Activated effector memory CD4-positive, alpha-beta T cell treated with anti-CD3 and anti-CD28 coated beads, Interleukin-2, amount 50 U/mL, for 16 hours (primary cell): ENCODE measurements around the gene TGFA.

Source experiments
- DNase-seq: peaks from one replicate; pipeline ENCODE4 v3.0.0-alpha.2; 2020

Gene TGFA

DNA sequence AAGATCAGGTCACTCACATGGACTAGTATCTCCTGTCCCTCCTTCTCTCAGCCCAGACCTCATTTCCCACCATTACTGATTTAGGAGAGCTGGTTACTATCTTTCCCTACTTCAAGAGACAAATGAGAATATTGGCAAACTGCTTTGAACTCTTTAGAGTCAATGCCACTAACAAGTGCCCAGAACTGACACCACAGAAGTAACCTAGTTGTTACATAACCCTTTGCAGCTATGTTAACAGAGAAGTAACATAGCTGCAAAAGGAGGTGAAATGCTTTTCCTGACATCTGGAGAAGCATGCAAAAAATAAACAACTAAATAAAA, 30.0 kb downstream of the TGFA start:
- no peak for DNase-seq

DNA sequence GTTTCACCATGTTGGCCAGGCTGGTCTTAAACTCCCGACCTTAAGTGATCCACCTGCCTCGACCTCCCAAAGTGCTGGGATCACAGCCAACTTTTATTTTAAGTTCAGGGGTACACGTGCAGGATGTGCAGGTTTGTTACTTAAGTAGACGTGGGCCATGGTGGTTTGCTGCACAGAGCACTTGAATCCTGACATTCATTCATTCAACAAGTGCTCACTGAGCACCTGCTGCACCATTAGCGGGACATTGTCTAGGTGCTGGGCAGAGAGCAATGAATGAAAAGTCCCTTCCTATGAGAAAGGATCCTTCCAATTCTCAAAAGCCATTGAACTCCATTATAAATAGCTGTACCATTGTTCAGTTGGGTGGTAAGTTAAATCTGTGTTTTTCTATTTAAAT, 31.0 kb downstream of the TGFA start:
- DNase-seq: no peak

DNA sequence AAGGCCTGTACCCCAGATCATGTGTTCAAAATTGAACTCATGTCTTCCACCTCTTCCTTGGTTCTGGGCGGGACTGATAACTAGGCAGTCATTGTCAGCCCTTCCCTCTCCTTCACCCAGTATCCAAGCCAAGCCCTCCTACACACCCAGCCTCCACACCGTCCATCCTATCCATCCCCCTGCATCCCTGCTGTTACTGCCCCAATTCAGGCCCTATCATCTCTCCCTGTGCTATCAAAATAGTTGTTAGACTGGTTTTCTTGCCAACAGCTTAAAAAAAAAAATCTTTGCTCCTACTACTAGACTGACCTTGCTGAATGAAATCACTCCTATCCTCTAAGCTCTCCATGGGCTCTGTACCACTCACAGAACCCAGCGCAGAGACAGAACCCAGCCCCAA, 32.8 kb downstream of the TGFA start:
- no peak for DNase-seq

DNA sequence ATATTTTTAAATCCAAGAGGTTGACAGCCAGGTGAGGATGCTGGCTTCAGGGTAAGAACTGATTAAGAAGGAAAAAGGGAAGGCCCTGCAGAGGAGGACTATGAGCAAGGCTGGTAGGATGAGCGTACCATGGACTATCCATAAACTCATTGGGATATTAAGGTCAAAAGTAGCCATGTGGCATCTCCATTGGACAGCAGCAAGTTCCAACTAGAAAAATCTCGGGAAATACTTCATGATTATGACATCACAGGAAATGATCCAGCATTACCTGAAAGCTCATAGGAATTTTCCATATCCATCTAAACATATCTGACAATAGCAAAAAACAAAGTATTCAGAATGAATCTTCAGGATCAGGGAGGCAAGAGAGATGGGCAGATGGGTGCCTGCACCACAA, 34.2 kb downstream of the TGFA start:
- DNase-seq: no peak

DNA sequence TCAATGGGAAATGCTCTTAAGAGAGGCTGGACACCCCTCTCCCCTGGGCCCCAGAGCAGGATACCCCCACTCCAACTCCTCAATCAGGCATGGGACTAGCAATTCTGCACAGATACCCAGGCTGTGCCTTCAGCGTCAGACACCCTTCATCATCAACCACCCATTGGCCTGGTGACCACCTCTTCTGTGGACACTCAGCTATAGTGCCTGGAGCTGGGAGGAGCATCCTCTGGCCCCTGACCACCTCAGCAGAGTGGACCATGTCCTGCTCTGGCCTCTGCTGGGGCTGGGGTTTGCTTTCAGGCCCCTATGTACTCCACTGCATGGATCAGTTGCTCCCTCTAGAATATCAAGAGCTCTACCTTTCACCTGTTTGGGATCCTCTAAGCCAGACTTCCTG, 35.1 kb downstream of the TGFA start:
- no peak for DNase-seq

DNA sequence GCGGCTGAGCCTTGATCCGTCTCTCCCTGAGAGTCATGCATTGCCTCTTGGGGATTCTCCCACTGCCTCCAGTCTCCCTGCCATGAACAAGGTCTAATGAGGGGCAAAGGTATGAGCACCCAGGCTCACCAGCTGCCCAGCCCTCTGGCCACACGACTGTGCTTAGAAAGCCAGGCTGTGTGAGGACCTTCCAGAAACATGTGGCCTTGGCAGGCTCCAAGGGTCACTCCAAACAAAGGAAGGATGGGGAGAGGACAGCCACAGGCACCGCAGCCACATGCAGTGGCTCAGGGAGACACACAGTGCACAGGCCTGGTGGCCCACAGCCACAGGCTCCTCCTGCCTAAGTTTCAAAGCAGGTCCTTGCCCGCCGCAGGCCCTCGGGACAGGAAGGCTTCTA, 35.8 kb downstream of the TGFA start:
- no peak for DNase-seq

DNA sequence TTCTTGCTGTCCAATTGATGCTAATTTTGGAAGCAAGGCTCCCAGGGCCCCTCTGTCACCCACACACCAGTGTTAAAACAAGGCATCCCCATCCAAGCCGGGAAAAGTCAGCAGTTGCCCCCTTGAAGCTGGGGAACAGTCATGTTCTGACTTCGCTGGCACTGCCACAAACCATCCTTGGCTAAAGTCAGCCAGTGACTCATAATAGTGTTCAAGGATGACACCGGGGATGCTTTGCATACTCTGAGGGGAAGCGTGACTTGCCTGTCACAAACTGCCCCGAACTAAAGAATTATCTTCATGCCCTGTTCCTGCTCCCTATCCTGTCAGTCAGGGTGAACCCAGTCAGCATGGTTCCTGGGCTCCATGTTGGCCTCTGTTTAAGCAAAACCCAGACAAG, 37.0 kb downstream of the TGFA start:
- no peak for DNase-seq

DNA sequence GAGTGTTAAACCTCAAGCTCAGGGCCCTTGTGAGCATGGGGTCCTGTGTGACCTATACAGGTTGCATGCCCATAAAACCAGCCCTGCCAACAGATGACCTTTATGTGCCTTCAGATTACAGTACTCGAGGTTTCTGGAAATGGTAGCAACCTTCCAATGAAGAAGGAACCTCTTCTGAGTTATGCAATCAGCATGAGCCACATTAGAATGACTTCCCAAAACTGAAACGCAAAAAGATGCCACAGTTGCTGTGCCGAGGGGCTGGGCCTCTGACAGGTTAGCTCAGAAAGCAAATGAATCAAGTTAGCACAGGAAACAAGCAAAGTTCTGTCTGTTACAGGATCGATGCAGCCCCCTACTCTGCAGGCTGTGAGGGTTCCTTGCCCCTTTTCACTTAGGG, 37.7 kb downstream of the TGFA start:
- no peak for DNase-seq

DNA sequence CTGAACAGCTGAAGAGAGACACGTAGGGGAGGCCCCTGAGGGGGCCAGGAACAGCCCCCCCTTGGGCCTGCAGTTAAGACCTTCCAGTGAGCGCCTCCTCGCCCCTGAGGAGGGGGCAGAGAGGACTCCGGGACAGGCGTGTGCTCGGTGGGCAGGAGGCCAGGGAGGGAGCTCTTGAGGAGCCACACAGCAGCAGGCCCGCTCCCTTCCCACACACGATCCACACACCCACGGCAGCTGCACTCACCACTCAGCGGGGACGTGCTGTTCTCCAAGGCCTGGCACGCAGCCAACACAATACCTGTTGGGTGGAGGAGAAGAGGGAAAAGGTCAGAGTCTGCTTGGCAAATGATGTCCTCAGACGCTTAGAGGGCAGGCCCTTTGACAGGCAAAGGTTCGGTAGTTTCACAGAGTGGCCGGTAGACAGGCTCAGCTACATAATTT, 39.0 kb downstream of the TGFA start:
- no peak for DNase-seq

DNA sequence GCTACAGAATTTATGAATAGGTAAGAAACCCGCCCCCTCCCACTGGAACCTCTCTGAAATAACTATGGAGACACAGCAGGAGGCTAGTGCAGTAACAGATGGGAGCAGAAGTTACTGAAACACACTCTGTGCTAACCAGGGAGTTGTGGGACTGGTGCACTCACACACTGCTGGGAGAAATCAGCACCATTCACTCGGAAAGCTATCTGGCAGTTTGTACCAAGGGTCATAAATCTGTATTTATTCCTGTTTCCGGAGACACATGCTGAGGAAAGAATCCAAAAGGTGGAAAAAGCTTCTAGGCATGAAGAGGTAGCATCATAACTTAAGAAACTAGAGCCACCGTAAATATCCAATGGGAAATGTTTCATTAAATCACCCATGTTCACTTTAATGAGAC, 39.9 kb downstream of the TGFA start:
- DNase-seq: no peak

DNA sequence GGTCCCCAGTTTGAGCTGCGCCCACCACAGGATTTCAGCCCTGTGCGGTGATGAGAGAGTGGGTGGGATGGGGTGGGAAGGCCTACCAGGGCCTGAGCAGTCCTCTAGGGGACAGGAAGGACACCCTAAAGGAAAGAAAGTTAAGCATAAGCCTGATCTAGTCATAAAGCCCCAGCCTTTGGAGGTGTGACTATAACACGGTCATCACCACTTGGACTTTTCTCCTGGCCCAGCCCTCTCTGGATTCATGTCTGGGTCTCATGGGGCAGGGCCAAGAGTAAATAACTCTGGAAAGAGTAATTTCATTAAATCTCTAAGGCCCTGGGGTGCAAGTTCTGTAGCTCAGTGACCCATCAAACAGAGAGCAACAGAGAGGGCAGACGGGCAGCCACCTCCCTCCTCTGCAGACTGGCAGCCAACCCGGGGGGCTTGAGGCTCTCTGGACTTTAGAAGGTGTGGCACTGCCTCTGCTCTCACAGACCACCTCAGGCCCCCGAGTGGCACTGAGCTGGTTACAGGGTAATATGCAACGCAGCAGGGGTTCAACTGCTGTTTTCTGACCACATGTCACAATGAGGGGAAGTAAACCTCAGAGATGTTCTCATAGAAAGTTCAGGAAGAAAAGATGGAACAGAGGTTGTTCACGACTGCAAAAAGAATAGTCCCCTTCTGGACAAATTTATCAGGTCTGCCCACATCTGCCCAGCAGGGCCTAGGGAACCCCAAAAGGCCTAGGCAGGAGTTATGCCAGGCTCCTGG, 41.5 kb downstream of the TGFA start:
- DNase-seq: no peak

DNA sequence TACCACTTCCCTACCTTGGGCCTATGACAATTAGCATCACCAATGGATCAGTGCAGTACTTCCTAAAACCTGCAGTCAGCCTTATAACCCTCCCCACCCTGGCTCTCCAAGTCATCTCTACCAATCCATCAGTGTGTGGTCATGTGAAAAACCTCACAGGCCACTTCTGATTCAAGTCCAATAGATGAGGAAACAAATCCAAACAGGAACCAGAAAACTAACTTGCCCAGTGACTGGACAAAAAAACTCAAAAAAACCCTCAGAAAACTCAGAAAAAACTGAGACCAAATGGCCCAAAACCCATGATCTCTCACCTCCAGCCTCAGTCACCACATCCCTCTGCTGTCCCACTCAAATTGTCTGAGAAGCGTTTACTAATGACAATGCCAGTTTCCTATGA, 43.3 kb downstream of the TGFA start:
- no peak for DNase-seq

DNA sequence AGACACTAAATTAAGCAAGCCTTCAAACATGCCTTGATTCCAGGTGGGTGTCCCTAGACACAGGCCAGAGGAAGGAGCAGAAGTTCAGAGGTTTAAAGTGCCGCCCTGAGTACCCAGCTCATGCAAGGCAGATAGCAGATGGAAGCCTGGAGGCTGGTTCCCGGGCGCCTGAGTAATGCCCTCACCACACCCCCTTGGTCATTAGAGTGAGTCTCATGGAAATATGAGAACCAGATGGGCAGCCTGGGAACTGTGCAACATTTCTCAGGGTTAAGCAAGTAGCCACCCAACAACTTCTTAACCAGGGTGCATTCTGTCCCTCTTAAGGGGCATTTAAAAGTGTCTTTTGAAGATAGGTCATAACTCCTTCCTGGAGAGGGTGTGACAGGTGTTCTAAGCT, 44.1 kb downstream of the TGFA start:
- DNase-seq: no peak

DNA sequence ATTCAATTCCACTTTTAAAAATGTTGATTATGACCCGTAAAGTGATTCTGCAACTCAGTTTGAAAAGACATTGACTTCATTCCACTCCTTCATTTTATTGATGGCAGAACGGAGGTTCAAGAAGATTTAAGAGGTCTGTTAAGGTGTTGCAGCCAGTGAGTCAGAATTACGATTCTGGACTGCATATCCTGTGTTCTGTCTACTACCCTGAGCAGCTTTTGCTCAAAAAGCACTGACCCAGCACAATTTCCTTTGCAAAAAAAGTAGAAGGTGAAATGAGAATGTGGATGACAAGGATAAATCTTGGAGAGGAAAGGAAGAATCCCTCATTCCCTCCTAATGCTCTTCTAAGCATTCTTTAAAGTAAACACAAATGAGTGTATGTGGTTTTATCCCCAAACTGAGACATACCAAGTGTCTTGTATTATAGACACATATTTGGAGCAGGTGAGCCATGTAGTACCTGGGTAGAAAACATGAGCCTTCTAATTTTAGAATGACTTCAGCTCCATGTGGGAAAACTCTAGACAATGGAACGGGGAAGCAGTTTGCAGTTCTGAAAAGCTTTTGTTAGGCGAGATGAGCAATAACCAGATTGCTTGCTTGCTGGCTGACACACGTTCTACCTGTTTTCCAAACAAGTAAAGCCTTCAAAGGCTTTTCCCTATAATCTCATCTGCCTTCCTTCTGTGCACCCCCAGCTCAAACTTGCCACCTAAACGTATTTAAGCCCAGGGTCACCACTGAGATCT, 44.7 kb downstream of the TGFA start:
- no peak for DNase-seq

DNA sequence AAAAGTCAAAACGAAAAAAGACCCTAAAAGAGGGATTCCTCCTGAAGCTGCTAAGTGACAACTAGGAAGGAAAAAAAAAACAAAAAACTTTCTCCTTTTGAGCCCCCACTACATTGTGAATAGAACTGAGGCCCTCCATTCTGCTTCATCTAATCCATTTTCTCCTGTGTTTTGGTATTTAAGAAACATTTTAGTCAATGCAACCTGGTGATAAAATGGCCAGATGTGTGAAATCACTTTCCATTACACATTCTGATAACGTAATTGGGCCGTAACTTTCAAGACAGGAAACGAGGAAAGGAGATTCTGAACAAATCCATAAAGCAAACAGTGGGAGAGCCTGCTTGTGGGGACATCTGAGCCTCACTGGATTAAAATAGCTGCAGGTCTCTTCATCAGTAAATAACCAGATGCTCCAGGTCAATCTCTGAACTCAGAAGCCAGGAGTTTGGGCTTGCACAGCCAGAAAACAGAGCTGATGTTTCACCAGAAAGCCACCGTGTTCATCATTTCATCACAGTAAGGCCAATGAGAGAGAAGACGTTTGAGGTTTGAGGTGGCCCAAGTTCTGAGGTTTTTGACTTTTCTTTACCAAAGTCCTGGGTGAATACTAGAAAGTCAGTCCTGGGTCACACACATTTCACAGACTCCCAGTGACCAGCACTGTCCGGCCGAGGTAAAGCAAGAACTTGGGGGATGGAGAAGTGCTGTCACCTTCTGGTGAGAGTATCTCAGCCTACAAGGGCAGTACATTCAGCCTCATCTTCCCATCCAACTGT, 47.8 kb downstream of the TGFA start:
- DNase-seq: no peak

DNA sequence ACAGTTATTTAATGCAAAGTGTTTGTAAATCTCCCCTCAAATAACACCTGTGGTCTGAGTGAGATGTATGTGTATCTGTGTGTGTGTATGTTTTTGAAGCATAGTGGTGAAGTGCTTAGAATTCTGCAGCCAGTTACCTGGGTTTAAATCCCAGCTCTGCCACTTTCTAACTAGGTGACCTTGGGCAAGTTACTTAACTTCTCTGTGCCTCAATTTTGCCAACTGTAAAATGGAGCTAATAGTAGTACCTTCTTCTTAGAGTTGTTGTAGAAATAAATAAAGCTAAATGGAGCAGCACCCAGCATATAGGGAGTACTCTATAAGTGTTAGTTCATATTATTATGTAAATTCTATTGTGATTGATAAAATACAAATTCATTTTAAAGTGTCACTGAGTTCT, 48.9 kb downstream of the TGFA start:
- DNase-seq: no peak

DNA sequence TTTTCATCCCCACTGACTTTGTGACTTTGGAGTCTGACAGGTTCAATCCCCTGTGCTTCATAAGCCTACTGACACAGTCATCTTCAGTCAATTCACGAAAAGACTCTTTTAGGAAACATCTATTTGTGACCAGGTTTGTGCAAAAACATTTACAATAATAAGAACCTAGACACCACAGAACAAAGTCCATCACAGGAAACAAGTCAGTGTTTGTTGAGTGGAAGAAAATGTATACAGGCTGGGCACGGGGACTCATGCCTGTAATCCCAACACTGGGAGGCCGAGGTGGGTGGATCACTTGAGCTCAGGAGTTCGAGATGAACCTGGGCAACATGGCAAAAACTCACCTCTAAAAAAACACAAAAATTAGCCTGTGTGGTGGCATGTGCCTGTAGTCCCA, 49.7 kb downstream of the TGFA start:
- no peak for DNase-seq

DNA sequence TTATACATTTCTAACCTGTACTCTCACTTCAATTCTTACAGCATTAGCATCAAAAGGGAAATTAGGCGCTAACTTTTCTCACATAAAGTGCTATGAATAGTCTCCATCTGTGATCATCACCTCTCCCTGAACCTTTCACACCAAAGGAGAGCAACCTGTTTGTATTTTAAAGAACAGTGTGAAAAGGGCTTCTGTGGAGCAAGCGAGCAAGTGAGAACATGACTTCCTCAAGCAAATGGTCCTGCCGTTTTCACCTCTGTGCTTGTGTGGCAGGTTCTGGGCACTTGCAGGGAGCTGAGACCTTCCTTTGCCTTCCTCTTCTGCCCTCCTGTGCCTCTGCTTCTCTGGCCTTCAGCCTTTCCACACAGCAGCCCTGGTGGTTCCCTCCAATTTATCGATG, 51.9 kb downstream of the TGFA start:
- DNase-seq: no peak

DNA sequence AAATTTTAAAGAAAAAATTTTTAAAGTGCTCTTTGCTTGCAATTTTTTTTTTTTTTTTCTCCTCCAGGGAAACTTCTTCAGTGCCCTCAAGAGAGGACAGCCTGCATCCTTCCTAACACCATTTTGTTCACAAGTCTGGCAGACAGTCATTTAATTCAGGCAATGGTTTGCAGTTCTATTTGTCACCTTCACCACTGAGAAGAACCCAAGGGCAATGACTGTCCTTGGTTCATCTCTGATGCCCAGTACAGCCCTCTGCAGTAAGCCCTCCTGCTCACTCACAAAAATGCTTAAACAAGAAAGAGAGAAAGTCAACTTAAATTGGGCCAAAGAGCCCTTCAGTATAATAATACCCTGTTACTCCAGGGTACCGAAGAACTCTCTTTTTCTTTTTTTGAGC, 52.4 kb downstream of the TGFA start:
- no peak for DNase-seq

DNA sequence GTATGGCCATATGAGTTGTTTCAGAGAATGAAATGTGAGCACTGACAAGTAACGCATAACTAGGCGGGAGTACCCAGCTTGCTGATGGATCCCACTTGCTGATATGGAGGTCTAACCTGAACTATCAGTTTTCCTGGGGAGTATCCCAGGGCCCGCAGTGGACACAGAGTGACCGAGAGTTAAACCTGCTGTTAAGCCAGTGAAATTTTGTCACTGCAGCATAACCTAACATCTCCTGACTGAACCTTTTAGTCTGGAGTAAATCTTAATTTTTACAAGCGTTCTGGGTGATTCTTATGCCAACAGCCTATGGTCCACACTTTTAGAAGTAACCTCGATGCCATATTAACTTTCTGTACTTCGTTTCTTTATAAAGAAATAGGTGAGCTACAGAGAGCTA, 54.4 kb downstream of the TGFA start:
- no peak for DNase-seq

DNA sequence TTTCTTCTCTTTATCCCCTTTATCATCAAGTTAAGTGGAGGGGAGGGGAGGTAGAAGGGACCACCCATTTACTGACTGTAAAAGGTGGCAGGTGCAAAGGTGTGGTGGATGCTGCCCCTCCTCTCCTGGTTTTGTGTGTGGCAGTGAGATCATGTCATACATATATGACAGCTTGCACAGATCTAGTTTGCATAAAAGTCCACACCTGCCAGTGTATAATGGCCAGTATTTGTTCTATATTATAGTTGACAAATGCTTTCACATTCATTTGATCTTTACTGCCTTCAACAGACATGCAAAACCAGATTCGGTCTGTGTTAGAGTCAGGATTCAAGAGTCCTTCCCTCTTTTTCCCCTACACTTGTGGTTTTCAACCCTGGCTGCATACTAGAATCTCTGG, 55.1 kb downstream of the TGFA start:
- DNase-seq: no peak

DNA sequence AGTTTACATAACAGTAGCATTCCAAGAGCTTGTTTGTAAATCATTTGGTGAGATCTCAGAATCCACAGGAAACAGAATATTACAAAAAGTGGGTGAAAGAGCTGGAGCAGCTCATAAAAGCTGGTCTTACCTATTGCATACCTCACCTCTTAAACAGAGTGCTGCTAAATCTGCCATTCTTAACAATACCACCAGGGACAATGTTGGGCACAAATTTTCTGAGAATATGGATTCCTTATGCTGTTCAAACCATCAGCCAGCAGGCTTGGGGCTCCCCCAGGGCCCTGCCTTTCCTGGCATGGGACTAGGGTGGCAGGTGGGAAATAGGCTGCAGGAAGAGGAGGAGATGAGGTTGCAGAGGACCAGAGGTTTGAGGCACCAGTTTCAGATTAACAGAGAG, 55.6 kb downstream of the TGFA start:
- no peak for DNase-seq

DNA sequence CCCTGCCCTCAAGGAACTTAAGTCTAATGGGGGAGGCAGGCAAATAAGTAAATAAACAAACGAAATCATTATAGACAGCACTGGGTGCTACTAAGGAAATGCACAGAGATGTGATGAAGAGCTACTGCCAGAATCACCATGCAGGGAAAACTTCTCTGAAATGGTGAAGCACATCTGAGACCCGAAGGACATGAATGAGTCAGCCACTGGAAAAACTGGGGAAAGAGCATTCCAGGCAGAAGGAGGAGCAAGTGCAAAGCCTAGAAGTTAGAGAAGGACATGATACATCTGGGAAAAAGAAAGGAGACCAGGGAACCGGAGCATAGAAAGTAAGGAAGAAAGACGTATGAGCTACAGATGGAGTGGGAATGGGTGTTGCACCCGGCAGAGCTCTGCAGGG, 56.8 kb downstream of the TGFA start:
- DNase-seq: no peak

DNA sequence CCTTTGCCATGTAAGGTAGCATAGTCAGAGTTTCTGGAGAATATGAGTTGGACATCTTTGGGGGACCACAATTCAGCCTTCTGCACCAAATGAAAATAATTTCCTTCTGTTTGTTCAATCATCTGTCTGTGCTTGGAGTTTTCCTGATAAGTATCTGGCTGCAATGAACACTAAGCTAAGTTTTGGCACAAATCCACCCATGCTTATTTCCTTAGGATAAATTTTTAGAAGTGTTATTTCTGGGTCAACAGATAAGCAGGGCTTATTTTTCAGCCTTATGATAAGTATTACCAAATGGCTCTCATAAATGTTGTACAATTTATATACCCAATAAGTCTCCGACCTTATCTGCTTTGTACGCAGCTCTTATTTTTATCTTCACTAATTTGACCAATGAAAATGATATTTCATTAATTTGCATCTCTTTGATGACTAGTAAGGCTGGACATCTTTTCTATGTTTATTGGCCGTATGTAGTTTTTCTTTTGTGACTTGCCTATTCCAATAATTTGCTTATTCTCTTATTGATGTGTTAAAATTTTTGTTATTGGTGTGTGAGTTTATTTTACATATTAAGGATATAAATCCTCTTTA, 59.2 kb downstream of the TGFA start:
- no peak for DNase-seq
